MG63 (cell line): ENCODE data around the gene ATAD1. TPM values are rescaled to one million over a fixed set of nuclear protein-coding genes. Genes with fewer than 3 reads are reported as not detected.

Experiments used
- DNase-seq: peaks from one replicate; pipeline ENCODE4 v3.0.0-alpha.2; 2020
- H3K27me3 ChIP-seq: fragments of 250-450 bp; sonication (Bioruptor Pico); 2 replicates; pipeline ENCODE4 v1.5.1; 2020; ENCODE audit warnings: mild to moderate bottlenecking, moderate library complexity
- H3K36me3 ChIP-seq: fragments of 250-450 bp; sonication (Bioruptor Pico); 2 replicates; pipeline ENCODE4 v1.5.1; 2020; ENCODE audit warnings: mild to moderate bottlenecking, moderate library complexity
- H3K4me3 ChIP-seq: fragments of 250-450 bp; sonication (Bioruptor Pico); 2 replicates; pipeline ENCODE4 v1.5.1; 2020; ENCODE audit warnings: mild to moderate bottlenecking, moderate library complexity
- H3K9me3 ChIP-seq: fragments of 250-450 bp; sonication (Bioruptor Pico); 2 replicates; pipeline ENCODE4 v1.5.1; 2020; ENCODE audit warnings: mild to moderate bottlenecking, moderate library complexity
- total RNA-seq: library from RNA; depleted of rRNA; stranded (reverse); fragments of >200 nt; shearing (Covaris generic); gene quantifications from 2 replicates; pipeline ENCODE4 v1.2.3, GENCODE V29; 2014; ENCODE audit warnings: low replicate concordance

Gene ATAD1
- total RNA-seq, 1 experiment from 2014 or later: 26.9 TPM

DNA sequence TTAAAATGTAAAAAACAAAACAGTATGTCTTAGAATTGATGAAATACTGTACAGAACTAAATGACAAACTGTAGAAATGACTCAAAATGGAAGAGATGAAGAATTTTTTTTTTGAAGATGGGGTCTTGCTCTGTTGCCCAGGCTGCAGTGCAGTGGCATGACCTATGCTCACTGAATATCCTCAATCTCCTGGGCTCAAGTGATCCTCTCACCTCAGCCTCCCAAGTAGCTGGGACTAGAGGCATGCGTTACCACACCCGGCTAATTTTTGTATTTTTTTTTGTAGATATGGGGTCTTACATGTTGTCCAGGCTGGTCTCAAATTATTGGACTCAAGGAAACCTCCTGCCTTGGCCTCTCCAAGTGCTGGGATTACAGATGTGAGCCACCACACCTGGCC lies 36.5 kb downstream of the ATAD1 start:
- peaks cover 40% of the 10 kb centered on the region for H3K36me3 ChIP-seq
- H3K27me3 ChIP-seq: no peaks in the 10 kb centered on the region
- H3K9me3 ChIP-seq: no peaks in the 10 kb centered on the region; the same call in 1 of the 2 replicates
- no peak for DNase-seq
- H3K4me3 ChIP-seq: no peak overlapping the region

DNA sequence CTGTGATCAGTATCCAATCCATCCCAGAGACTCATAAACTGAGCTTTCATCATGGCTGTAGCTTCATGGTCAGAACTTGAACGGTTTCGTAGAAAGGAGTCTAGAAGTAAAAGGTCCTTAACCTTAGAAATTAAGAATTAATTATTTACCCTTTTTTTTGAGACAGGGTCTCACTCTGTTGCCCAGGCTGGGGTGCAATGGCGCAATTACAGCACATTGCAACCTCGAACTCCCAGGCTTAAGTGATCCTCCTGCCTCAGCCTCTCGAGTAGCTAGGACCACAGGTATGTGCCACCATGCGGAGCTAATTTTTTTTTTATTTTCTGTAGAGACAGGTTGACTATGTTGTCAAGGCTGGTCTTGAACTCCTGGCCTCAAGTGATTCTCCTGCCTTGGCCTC lies 41.7 kb downstream of the ATAD1 start:
- Histone ChIP-seq H3K27me3 (no peaks in the 10 kb centered on the region), H3K4me3 (no peak overlapping the region), H3K9me3 (no peaks in the 10 kb centered on the region; the same call in 1 of the 2 replicates), H3K36me3 (peaks cover 39% of the 10 kb centered on the region)
- DNase-seq: no peak

DNA sequence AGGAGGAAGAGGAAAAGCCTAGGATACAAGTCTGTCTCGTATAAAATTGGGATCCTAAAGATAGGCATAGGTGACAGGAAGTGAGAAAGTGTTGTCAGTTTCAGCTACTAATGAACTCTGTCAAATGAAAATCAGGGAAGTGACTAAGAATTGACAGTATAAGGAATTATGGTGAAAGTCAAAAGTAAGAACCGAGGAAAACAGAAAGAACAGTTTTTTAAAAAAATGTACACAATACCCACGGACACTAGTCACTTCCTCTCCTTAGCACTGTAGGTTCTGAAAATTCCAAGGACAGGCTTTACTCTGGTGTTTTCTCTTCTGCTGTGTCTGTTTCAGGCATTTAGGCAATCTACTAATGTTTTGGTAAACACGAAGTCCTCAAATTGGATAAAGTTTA lies 42.3 kb downstream of the ATAD1 start:
- no peak for DNase-seq
- Histone ChIP-seq H3K27me3 (no peaks in the 10 kb centered on the region), H3K36me3 (peaks cover 34% of the 10 kb centered on the region), H3K4me3 (no peak overlapping the region), H3K9me3 (no peaks in the 10 kb centered on the region; the same call in 1 of the 2 replicates)

DNA sequence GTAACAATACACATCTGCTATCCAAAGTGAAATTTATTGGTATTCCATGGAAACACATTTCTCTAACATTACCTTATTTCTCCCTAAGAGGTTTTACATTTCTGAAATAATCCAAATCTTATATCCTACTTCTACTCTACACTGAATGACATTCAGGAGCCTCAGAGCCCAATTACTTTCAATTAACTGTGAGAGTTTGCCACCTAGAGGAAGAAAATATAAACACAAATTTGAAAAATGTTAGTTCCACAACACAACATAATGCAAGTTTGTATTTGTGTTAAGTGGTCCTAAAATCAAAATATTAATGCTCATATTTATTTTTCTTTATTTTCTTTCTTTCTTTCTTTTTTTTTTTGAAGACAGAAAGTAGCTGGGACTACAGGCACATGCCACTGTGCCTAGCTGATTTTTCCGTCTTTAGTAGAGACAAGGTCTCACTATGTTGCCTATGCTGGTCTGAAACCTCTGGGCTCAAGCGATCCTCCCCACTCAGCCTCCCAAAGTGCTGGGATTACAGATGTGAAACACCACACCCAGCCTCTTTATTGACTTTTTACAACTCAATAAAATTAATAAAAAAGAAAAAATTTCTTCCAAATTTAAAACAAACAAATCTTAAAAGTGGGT lies 46.0 kb downstream of the ATAD1 start:
- no peak overlapping the region for H3K4me3 ChIP-seq
- H3K27me3 ChIP-seq: no peaks in the 10 kb centered on the region
- no peak for DNase-seq
- peaks cover 34% of the 10 kb centered on the region for H3K36me3 ChIP-seq
- H3K9me3 ChIP-seq: no peaks in the 10 kb centered on the region

DNA sequence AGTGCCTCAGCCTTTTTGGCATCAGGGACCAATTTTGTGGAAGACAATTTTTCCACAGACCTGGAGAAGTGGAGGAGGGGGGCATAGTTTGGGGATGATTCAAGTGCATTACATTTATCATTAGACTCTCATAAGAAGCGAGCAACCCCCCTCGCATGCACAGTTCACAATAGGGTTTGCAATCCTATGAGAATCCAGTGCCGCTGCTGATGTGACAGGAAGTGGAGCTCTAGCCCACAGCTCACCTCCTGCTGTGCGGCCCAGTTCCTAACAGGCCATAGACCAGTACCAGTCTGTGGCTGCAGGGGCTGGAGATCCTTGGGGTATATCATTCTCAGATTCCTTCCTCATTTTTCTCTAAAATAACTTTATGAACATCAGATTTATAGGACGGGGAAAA lies 50.8 kb downstream of the ATAD1 start:
- Histone ChIP-seq H3K36me3 (peaks cover 31% of the 10 kb centered on the region), H3K9me3 (no peaks in the 10 kb centered on the region), H3K4me3 (no peak overlapping the region), H3K27me3 (no peaks in the 10 kb centered on the region)
- no peak for DNase-seq

DNA sequence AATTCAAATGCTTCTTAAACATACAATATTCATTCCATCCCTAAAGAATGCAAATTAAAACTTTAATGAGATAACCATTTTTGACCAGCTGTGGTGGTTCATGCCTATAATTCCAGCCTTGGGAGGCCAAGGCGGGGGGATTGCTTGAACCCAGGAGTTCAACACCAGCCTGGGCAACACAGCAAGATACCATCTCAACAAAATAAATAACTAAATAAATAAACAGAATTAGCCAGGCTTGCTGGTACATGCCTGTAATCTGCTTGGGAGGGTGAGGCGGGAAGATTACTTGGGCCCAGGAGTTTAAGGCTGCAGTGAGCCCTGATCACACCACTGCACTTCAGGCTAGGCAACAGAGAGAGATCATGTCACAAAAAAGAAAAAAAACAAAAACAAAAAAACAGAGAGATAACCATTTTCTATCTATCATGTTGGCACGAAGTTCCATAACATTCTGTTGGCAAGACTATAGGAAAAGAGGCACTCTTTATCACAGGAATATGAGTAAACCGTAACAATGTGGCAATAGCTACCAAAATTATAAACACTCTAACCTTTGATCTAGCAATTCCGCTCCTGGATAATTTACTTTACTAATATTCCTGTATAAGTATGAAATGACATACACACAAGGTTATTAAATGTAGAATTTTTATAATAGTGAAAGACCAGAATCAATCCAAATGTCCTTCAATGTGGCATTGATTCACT lies 52.2 kb downstream of the ATAD1 start:
- no peak for DNase-seq
- H3K4me3 ChIP-seq: no peak overlapping the region
- H3K9me3 ChIP-seq: no peaks in the 10 kb centered on the region
- H3K27me3 ChIP-seq: no peaks in the 10 kb centered on the region
- peaks cover 31% of the 10 kb centered on the region for H3K36me3 ChIP-seq

DNA sequence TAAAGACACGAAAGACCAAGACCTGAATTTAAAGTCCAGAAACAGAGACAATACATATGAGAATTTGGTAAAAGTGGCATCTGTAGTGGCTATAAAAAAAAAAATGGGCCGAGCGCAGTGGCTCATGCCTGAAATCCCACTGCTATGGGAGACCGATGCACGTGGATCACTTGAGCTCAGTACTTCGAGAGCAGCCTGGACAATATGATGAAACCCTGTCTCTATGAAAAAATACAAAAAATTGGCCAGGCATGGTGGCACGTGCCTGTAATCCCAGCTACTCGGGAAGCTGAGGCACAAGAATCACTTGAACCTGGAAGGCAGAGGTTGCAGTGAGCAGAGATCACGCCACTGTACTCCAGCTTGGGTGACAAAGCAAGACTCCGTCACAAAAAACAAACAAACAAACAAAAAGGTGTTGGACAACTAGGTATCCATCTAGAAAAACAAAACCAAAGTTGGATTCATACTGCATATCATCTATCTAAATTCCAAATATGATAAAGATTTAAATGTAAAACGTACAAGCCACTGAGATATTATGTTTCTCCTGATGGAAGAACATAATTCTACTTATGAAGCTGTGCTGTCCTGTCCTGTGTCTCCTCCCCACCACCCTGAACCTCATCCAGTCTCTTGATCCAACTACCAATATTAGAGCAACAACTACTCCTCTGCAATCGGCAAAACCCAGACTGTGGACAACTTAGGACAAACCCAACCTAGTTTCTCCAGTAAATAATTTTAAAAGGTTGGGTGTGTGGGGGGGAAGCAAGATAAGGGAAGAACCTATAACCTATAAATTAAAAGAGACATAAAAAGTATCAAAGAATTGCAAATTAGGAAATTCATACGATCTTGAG lies 53.7 kb downstream of the ATAD1 start:
- Histone ChIP-seq H3K4me3 (no peak overlapping the region), H3K9me3 (no peaks in the 10 kb centered on the region), H3K27me3 (no peaks in the 10 kb centered on the region), H3K36me3 (peaks cover 22% of the 10 kb centered on the region)
- DNase-seq: no peak

DNA sequence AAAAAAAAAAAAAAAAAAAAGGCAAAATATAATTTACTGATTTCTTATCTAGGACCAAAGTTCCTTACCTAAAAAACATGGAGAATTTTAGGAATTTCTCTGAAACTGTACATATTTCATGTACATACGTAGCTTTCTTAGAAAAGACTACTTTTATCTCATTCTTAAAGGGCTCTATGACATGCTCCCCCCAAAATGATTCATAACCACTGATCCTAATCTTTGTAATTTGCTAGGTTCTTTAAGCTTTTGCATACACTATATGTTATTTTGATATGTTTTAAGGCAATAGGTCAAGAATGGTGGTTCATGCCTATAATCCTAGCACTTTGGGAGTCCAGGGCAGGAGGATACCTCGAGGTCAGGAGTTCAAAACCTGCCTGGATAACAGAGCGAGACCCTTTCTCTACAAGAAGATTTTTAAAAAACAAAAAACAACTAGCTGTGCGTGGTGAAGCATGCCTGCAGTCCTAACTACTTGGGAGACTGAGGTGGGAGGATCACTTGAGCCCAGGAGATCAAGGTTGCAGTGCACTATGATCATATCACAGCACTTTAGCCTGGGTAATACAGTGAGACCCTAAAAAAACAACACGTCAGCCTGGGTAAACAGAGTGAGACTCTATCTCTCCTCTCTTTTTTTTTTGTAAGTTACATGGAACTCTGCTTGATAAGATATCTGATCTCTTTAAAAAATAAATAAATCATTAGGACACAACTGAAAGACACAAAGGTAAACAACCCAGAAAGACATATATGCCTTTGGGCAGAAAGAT lies 54.8 kb downstream of the ATAD1 start:
- Histone ChIP-seq H3K4me3 (no peak overlapping the region), H3K36me3 (peaks cover 13% of the 10 kb centered on the region)
- no peak for DNase-seq

DNA sequence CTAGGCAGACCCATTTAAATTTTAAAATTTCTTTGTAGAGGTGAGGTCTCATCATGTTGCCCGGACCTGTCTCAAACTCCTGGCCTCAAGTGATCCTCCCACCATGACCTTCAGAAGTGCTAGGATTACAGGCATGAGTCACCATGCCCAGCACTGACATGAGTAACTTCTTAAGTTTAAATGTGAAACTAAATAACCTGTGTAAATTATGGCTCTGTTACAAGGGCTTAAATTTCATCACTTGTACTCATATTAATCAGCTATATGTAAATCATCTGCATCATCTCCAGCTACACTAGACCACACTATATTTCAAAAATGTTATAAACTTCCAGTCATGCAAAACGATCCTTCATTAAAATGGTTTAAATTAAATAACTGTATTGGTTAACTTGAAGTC lies 56.1 kb downstream of the ATAD1 start:
- Histone ChIP-seq H3K4me3 (no peak overlapping the region), H3K9me3 (no peaks in the 10 kb centered on the region), H3K36me3 (peaks cover 11% of the 10 kb centered on the region), H3K27me3 (no peaks in the 10 kb centered on the region)
- peak; percentile 63 for DNase-seq

More for the DNA sequence above, 54.8 kb downstream of the ATAD1 start:
- Histone ChIP-seq H3K9me3 (no peaks in the 10 kb centered on the region), H3K27me3 (no peaks in the 10 kb centered on the region)

DNA sequence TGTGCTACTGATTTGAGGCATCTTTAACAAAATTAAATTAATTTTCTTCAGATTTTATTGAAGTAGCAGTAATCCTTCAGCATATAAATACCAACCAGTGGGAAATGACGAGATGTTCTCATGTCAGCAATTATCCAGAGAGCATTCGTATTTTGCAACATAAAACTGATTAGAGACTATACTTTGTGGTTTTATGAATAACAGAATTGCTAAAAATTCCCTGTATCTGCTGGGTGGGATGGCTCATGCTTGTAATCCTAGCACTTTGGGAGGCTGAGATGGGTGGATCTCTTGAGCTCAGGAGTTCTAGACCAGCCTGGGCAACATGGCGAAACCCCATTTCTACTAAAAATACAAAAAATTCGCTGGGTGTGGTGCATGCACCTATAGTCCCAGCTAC lies 56.9 kb downstream of the ATAD1 start:
- Histone ChIP-seq H3K4me3 (no peak overlapping the region), H3K9me3 (no peaks in the 10 kb centered on the region), H3K36me3 (peaks cover 6% of the 10 kb centered on the region), H3K27me3 (no peaks in the 10 kb centered on the region)
- no peak for DNase-seq

DNA sequence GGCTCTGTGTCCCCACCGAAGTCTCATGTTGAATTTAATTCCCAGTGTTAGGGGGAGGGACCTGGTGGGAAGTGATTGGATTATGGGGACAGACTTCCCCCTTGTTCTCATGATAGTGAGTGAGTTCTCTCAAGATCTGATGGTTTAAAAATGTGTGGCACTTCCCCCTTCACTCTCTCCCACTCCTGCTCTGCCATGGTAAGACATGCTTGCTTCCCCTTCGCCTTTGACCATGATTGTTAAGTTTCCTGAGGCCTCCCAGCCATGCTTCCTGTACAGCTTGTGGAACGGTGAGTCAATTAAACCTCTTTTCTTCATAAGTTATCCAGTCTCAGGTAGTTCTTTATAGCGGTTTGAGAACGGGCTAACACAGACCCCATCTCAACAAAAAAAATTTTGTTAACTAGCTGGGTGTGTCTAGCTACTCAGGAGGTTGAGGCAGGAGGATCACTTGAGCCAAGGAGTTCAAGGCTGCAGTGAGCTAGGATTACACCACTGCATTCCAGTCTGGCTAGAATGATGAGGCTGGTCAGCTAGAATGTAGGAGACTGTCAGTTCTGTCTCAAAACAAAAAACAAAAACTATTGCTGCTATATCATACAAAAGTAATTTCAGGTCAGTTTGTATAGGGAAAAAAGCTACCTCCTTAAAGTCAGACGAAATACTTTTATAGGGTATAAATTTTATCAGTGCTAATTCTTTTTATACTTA lies 57.7 kb downstream of the ATAD1 start:
- DNase-seq: no peak

DNA sequence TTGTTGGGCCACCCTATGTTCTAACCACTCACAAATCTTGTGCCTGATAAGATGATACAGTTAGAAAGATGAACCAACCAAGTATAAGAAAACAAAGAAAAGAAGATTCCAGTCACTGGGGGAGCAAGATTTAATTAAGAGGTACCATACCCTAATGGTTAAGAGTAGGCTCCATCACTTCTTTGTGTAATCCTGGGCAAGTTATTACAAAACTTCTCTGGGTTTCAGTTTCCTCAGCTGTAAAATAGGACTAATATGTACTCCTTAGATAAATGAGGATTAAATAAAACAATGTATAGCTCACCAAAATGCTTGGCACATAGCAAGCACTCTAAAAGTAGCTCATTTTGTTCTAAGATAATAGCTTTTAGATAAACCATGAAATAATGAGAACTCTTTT lies 58.5 kb downstream of the ATAD1 start:
- Histone ChIP-seq H3K27me3 (no peaks in the 10 kb centered on the region), H3K4me3 (no peak overlapping the region), H3K36me3 (peaks cover 10% of the 10 kb centered on the region), H3K9me3 (no peaks in the 10 kb centered on the region)
- no peak for DNase-seq

More for the DNA sequence above, 57.7 kb downstream of the ATAD1 start:
- Histone ChIP-seq H3K36me3 (peaks cover 3% of the 10 kb centered on the region), H3K9me3 (no peaks in the 10 kb centered on the region), H3K27me3 (no peaks in the 10 kb centered on the region), H3K4me3 (no peak overlapping the region)

DNA sequence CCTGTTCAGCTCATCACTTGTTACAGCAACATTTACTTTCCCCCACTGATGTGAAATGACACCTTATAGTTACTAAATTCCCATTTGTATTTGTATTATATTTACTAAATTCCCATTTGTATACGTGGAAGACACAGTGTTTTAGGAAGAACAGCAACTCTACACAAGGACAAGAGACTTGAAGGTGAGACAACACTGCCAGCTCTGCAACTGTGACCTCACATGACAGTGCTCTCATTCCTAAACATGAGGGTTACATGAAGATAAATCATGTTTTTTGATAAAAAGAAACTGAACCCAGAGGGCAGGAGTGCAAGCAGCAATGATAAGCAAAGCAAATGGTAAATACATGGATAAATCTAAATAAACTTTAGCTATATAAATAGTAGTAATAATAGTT lies 60.3 kb downstream of the ATAD1 start:
- Histone ChIP-seq H3K4me3 (no peak overlapping the region), H3K9me3 (no peaks in the 10 kb centered on the region), H3K36me3 (peaks cover 24% of the 10 kb centered on the region), H3K27me3 (no peaks in the 10 kb centered on the region)
- no peak for DNase-seq

DNA sequence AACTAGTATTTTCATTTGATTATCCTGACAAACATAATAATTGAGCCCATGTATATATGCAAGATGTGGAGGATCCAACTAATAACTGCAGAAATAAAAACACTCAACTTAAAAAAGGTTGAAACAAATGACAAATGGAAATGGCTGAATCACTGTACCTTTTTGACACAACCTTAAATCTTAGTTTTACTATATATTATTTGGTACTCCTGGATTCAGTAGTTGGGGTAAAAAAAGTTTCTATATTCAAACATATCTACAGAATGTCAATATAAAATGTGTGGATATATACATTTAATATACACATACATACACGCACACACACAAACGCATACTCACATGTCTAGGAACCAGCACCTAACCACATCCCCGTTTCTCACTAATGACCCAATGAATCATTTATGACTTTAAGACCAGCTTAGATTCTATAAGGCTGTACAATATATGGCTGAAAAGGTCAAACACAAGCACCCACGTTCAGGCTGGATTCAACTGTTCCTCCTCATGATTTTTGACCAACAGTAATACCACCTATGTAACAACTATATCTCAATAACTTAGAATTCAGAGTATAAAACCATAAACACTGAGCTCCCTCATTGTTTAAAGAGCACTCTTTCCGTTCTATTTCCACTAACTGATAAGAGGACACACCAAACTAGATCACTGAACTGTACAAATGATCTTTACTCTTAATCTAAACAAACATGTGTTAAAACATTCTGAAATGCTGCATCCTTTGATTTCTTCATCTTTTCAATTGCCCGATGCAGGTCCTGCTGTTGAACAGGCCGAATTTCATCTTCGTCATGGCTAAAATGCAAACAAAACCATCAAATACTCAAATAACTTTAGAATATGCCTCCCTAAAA lies 63.8 kb downstream of the ATAD1 start:
- H3K4me3 ChIP-seq: no peak overlapping the region
- H3K9me3 ChIP-seq: no peaks in the 10 kb centered on the region
- no peaks in the 10 kb centered on the region for H3K27me3 ChIP-seq
- peaks cover 30% of the 10 kb centered on the region for H3K36me3 ChIP-seq
- DNase-seq: no peak

DNA sequence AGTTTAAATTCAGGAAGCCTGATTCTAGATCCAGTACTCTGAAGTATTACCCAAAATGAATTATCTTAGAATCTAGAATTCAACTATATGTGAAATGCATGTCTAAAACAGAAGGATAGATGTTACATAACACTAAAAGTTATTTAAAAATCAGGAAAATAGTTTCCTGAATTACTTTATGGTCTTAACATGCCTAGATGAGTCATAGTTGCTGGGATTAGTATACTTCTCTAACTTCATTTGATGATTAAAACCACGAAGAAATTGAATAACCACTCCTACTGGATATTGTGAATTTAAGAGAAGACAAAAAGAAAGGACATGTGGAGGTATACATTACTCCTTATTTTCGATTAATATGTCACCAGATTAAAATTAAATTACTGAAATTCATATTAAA lies 65.5 kb downstream of the ATAD1 start:
- Histone ChIP-seq H3K4me3 (no peak overlapping the region), H3K36me3 (peaks cover 26% of the 10 kb centered on the region), H3K9me3 (no peaks in the 10 kb centered on the region), H3K27me3 (no peaks in the 10 kb centered on the region)
- no peak for DNase-seq
